GM18873 (cell line): ENCODE measurements around the gene TFE3.
"Not testable (repeated sequence)": the region's sequence is repeated elsewhere in the genome, so short reads cannot be mapped to it uniquely, and the experiment has no call there.

ENCODE experiments used
- ATAC-seq: cut with Tn5 transposase; IDR thresholded peaks from one replicate; pipeline ENCODE4 v1.9.1; 2021; ENCODE audit warnings: mild to moderate bottlenecking, moderate library complexity, moderate number of reproducible peaks; ENCODE audit not compliant: unreplicated experiment, low FRiP score

The TFE3 gene

GRCh38 chrX:49002091-49002935, 40.8 kb downstream of the TFE3 start, which contains the start of gene GRIPAP1:
Gene GRIPAP1, minus strand, starts transcription at chrX:49002264. Its CDS starts 35 bp downstream, at chrX:49002229.
- peak; percentile 61 for ATAC-seq

- peak; percentile 14 for ATAC-seq
Observed at GRCh38 chrX:49001521-49002090, 41.6 kb downstream of the TFE3 start.

GRCh38 chrX:49000636-49001035, 42.5 kb downstream of the TFE3 start:
- no peak for ATAC-seq

GRCh38 chrX:48999030-48999429, 44.1 kb downstream of the TFE3 start:
- ATAC-seq, result no peak

GRCh38 chrX:48998391-48998790, 44.8 kb downstream of the TFE3 start:
- ATAC-seq, result no peak

- no peak for ATAC-seq
Observed at GRCh38 chrX:48997865-48998264, 45.3 kb downstream of the TFE3 start.

GRCh38 chrX:48997455-48997854, 45.7 kb downstream of the TFE3 start:
- ATAC-seq, result no peak

GRCh38 chrX:48996969-48997368, 46.2 kb downstream of the TFE3 start:
- no peak for ATAC-seq

GRCh38 chrX:48992341-48992740, 50.8 kb downstream of the TFE3 start:
- no peak for ATAC-seq

- no peak for ATAC-seq
Observed at GRCh38 chrX:48989483-48989882, 53.7 kb downstream of the TFE3 start.

GRCh38 chrX:48983896-48984295, 59.3 kb downstream of the TFE3 start:
- no peak for ATAC-seq

GRCh38 chrX:48983081-48983480, 60.1 kb downstream of the TFE3 start:
- no peak for ATAC-seq

GRCh38 chrX:48981178-48981577, 62.0 kb downstream of the TFE3 start:
- no peak for ATAC-seq

- not testable (repeated sequence) for ATAC-seq
Observed at GRCh38 chrX:48980341-48980740, 62.8 kb downstream of the TFE3 start.
